Osteoblast (primary cell): Measurements from ENCODE around the gene TPI1. TPM values are rescaled to one million over a fixed set of nuclear protein-coding genes. Genes with fewer than 3 reads are reported as not detected.

ENCODE experiments used
- DNase-seq: peaks from one replicate; pipeline ENCODE4 v3.0.0; 2011; ENCODE audit warnings: low spot score, mixed read lengths; ENCODE audit not compliant: insufficient read length; ENCODE audit errors: missing footprints
- H2AFZ ChIP-seq: 2 replicates; pipeline ENCODE4 v1.6.0; 2011; ENCODE audit warnings: mild to moderate bottlenecking, low read length
- H3K27ac ChIP-seq: 2 replicates; pipeline ENCODE4 v1.5.1; 2011; ENCODE audit warnings: mild to moderate bottlenecking, low read depth, low read length, moderate library complexity
- H3K27me3 ChIP-seq: 2 replicates; pipeline ENCODE4 v1.6.0; 2012; ENCODE audit warnings: mild to moderate bottlenecking, control low read depth, inconsistent platforms, low read length, moderate library complexity; ENCODE audit not compliant: insufficient read depth
- H3K36me3 ChIP-seq: 2 replicates; pipeline ENCODE4 v1.5.1; 2011; ENCODE audit warnings: mild to moderate bottlenecking, low read length, control low read depth, moderate library complexity; ENCODE audit not compliant: insufficient read depth
- H3K4me1 ChIP-seq: 2 replicates; pipeline ENCODE4 v1.5.1; 2011; ENCODE audit warnings: mild to moderate bottlenecking, low read length, control low read depth, moderate library complexity; ENCODE audit not compliant: insufficient read depth
- H3K4me2 ChIP-seq: 2 replicates; pipeline ENCODE4 v1.6.0; 2011; ENCODE audit warnings: mild to moderate bottlenecking, low read length; ENCODE audit not compliant: insufficient read depth
- H3K4me3 ChIP-seq: fragments of 200-600 bp; sonication (generic); 3 replicates; pipeline ENCODE4 v1.5.1; 2012; ENCODE audit warnings: mild to moderate bottlenecking, low read length, inconsistent platforms; ENCODE audit not compliant: insufficient read depth
- H3K79me2 ChIP-seq: 2 replicates; pipeline ENCODE4 v1.6.0; 2012; ENCODE audit warnings: mild to moderate bottlenecking, low read length, control low read depth, inconsistent platforms; ENCODE audit not compliant: insufficient read depth
- H3K9me3 ChIP-seq: 2 replicates; pipeline ENCODE4 v1.5.1; 2011; ENCODE audit warnings: low read depth, low read length, control low read depth
- H4K20me1 ChIP-seq: 2 replicates; pipeline ENCODE4 v1.6.0; 2012; ENCODE audit warnings: mild to moderate bottlenecking, low read length, control low read depth; ENCODE audit not compliant: insufficient read depth
- CTCF ChIP-seq: IDR thresholded peaks from 2 replicates; pipeline ENCODE4 v1.5.1; 2011; ENCODE audit warnings: mild to moderate bottlenecking, low read depth, low read length, moderate library complexity; ENCODE audit errors: extremely low read depth
- total RNA-seq: library from RNA; depleted of rRNA; stranded (reverse); fragments of >200 nt; gene quantifications from 2 replicates; pipeline ENCODE4 v1.2.3, GENCODE V29; 2012

Gene TPI1
- total RNA-seq, 1 donor = 553 TPM

- no peaks in the 10 kb centered on the region for H3K27me3 ChIP-seq
- TF ChIP-seq CTCF = no peak
- no peak overlapping the region for H3K27ac ChIP-seq
- H2AFZ ChIP-seq = no peak overlapping the region
- H3K4me2 ChIP-seq = no peak overlapping the region
- H3K4me1 ChIP-seq = peaks cover 3% of the 10 kb centered on the region
- H3K9me3 ChIP-seq = no peaks in the 10 kb centered on the region
- no peaks in the 10 kb centered on the region for H3K79me2 ChIP-seq
- no peak for DNase-seq
- H3K36me3 ChIP-seq = no peaks in the 10 kb centered on the region
- no peaks in the 10 kb centered on the region for H4K20me1 ChIP-seq
- no peak overlapping the region for H3K4me3 ChIP-seq
Observed at GRCh38 chr12:6896846-6897435, 29.6 kb downstream of the TPI1 start.

- H3K4me3 ChIP-seq = no peak overlapping the region
- no peak for TF ChIP-seq CTCF
- H2AFZ ChIP-seq = no peak overlapping the region
- H3K9me3 ChIP-seq = no peaks in the 10 kb centered on the region
- H3K79me2 ChIP-seq = no peaks in the 10 kb centered on the region
- no peaks in the 10 kb centered on the region for H3K36me3 ChIP-seq
- H3K4me2 ChIP-seq = no peak overlapping the region
- no peaks in the 10 kb centered on the region for H4K20me1 ChIP-seq
- no peak for DNase-seq
- H3K27me3 ChIP-seq = no peaks in the 10 kb centered on the region
- H3K4me1 ChIP-seq = peaks cover 3% of the 10 kb centered on the region
- no peak overlapping the region for H3K27ac ChIP-seq
Observed at GRCh38 chr12:6899427-6899826, 32.1 kb downstream of the TPI1 start.

- Histone ChIP-seq H3K27me3 (no peaks in the 10 kb centered on the region), H3K79me2 (no peaks in the 10 kb centered on the region), H3K9me3 (no peaks in the 10 kb centered on the region), H3K4me2 (no peak overlapping the region), H2AFZ (no peak overlapping the region), H3K4me1 (peaks cover 6% of the 10 kb centered on the region), H3K27ac (no peak overlapping the region), H3K36me3 (no peaks in the 10 kb centered on the region), H4K20me1 (no peaks in the 10 kb centered on the region), H3K4me3 (no peak overlapping the region)
- no peak for DNase-seq
- TF ChIP-seq CTCF = no peak
Observed at GRCh38 chr12:6899837-6900519, 32.6 kb downstream of the TPI1 start.

GRCh38 chr12:6902448-6902847 is 35.1 kb downstream of the TPI1 start:
- no peak overlapping the region for H3K4me3 ChIP-seq
- no peaks in the 10 kb centered on the region for H4K20me1 ChIP-seq
- no peaks in the 10 kb centered on the region for H3K9me3 ChIP-seq
- no peak for DNase-seq
- no peak overlapping the region for H2AFZ ChIP-seq
- H3K79me2 ChIP-seq = no peaks in the 10 kb centered on the region
- no peaks in the 10 kb centered on the region for H3K27me3 ChIP-seq
- TF ChIP-seq CTCF = no peak
- H3K36me3 ChIP-seq = no peaks in the 10 kb centered on the region
- H3K27ac ChIP-seq = no peak overlapping the region
- no peak overlapping the region for H3K4me2 ChIP-seq
- peaks cover 10% of the 10 kb centered on the region for H3K4me1 ChIP-seq
